Nephron progenitor cell (in vitro differentiated cells): ENCODE data around the gene ZNF362.
A peak's percentile ranks its signal among the peaks of the same experiment; 100 is the strongest.

Experiments used
- DNase-seq: peaks from one replicate; pipeline ENCODE4 v3.0.0; 2021
- H3K27ac Mint-ChIP-seq: 2 replicates; pipeline ENCODE4 v1.8.0; 2021; ENCODE audit warnings: mild to moderate bottlenecking, moderate library complexity, mixed read lengths
- H3K27me3 Mint-ChIP-seq: 2 replicates; pipeline ENCODE4 v1.8.0; 2021; ENCODE audit warnings: mild to moderate bottlenecking, low read depth, mixed read lengths; ENCODE audit not compliant: poor library complexity
- H3K36me3 Mint-ChIP-seq: 2 replicates; pipeline ENCODE4 v1.8.0; 2021; ENCODE audit warnings: low read depth, mixed read lengths
- H3K4me1 Mint-ChIP-seq: 2 replicates; pipeline ENCODE4 v1.8.0; 2021; ENCODE audit warnings: mixed read lengths
- H3K4me3 Mint-ChIP-seq: 2 replicates; pipeline ENCODE4 v1.8.0; 2021; ENCODE audit warnings: mild to moderate bottlenecking, moderate library complexity, mixed read lengths
- H3K9me3 Mint-ChIP-seq: 2 replicates; pipeline ENCODE4 v1.8.0; 2021; ENCODE audit warnings: mild to moderate bottlenecking, moderate library complexity, mixed read lengths
- CTCF ChIP-seq: fragments of 200-600 bp; sonication (generic); IDR thresholded peaks from 2 replicates; pipeline ENCODE4 v1.5.0; 2021; ENCODE audit warnings: antibody characterized with exemption

Gene ZNF362

GRCh38 chr1:33343539-33343938 is 87.2 kb downstream of the ZNF362 start:
- TF ChIP-seq CTCF, result no peak
- Mint-ChIP-seq H3K4me1 (peaks cover 99% of the 10 kb centered on the region), H3K27me3 (no peaks in the 10 kb centered on the region), H3K36me3 (peaks cover 19% of the 10 kb centered on the region), H3K27ac (peak overlapping the region; percentile 96), H3K9me3 (no peaks in the 10 kb centered on the region), H3K4me3 (peak overlapping the region; percentile 28)
- DNase-seq, result no peak

GRCh38 chr1:33344896-33345560 is 88.7 kb downstream of the ZNF362 start:
- no peak overlapping the region for H3K4me3 Mint-ChIP-seq
- H3K27ac Mint-ChIP-seq, result no peak overlapping the region
- no peak for DNase-seq

DNA sequence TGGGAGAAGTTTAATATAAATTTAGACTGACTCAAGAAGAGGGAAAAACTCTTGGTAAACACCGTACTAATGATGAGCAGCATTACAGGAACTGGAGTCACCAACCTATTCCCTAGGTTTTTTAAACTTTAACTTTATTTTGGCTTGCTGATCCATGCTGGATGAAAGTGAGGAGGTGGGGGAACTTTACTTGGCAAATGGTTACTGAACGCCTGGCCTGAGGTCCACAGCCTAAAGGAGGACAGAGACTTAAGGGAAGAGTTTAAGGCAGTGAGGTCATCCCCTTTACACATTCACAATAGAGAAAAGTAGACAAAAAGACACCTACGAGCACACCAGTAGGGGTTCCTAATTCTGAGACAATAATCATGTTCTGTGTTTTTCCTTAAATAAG is 90.2 kb downstream of the ZNF362 start:
- DNase-seq, result no peak
- no peak for TF ChIP-seq CTCF
- Mint-ChIP-seq H3K4me3 (peak overlapping the region; percentile 93), H3K27me3 (no peaks in the 10 kb centered on the region), H3K4me1 (peaks cover 87% of the 10 kb centered on the region), H3K36me3 (peaks cover 22% of the 10 kb centered on the region), H3K27ac (peak overlapping the region; percentile 77), H3K9me3 (no peaks in the 10 kb centered on the region)

More at GRCh38 chr1:33344896-33345560, 88.7 kb downstream of the ZNF362 start:
- Mint-ChIP-seq H3K27me3 (no peaks in the 10 kb centered on the region), H3K9me3 (no peaks in the 10 kb centered on the region), H3K4me1 (peaks cover 87% of the 10 kb centered on the region), H3K36me3 (peaks cover 19% of the 10 kb centered on the region)
- TF ChIP-seq CTCF, result no peak

- no peaks in the 10 kb centered on the region for H3K27me3 Mint-ChIP-seq
- peaks cover 28% of the 10 kb centered on the region for H3K36me3 Mint-ChIP-seq
- H3K4me1 Mint-ChIP-seq, result peaks cover 87% of the 10 kb centered on the region
- no peaks in the 10 kb centered on the region for H3K9me3 Mint-ChIP-seq
- H3K4me3 Mint-ChIP-seq, result peak overlapping the region; percentile 93
- no peak for TF ChIP-seq CTCF
- peak overlapping the region; percentile 77 for H3K27ac Mint-ChIP-seq
- no peak for DNase-seq
Measured at GRCh38 chr1:33346927-33347649, 90.8 kb downstream of the ZNF362 start.

GRCh38 chr1:33347650-33347992 is 91.3 kb downstream of the ZNF362 start:
- no peaks in the 10 kb centered on the region for H3K27me3 Mint-ChIP-seq
- no peaks in the 10 kb centered on the region for H3K9me3 Mint-ChIP-seq
- H3K27ac Mint-ChIP-seq, result peak overlapping the region; percentile 77
- no peak for TF ChIP-seq CTCF
- DNase-seq, result no peak
- peaks cover 87% of the 10 kb centered on the region for H3K4me1 Mint-ChIP-seq
- peak overlapping the region; percentile 93 for H3K4me3 Mint-ChIP-seq
- H3K36me3 Mint-ChIP-seq, result peaks cover 33% of the 10 kb centered on the region

- no peaks in the 10 kb centered on the region for H3K9me3 Mint-ChIP-seq
- peak overlapping the region; percentile 56 for H3K27ac Mint-ChIP-seq
- TF ChIP-seq CTCF, result no peak
- DNase-seq, result no peak
- H3K4me3 Mint-ChIP-seq, result peak overlapping the region; percentile 93
- H3K27me3 Mint-ChIP-seq, result no peaks in the 10 kb centered on the region
- peaks cover 39% of the 10 kb centered on the region for H3K36me3 Mint-ChIP-seq
- peaks cover 87% of the 10 kb centered on the region for H3K4me1 Mint-ChIP-seq
Measured at GRCh38 chr1:33348194-33348593, 91.9 kb downstream of the ZNF362 start.
